Tibial artery (tissue), 4 donors: Measurements from ENCODE around the gene CRHR1.
"Not testable (repeated sequence)": the region's sequence is repeated elsewhere in the genome, so short reads cannot be mapped to it uniquely, and the experiment has no call there.

Experiments used
- DNase-seq, 2 donors: peaks; one replicate each; pipeline ENCODE4 v3.0.0-alpha.2; 2019
- H3K27ac ChIP-seq, 2 donors: fragments of 200-600 bp; sonication (generic) in 1 of 2; 1 replicate in 1 of 2; 2 replicates in 1 of 2; pipeline ENCODE4 v1.5.1; 2018 to 2019; ENCODE audit warnings: mild to moderate bottlenecking in 1 of 2
- H3K27me3 ChIP-seq, 2 donors: fragments of 200-600 bp; sonication (generic) in 1 of 2; one replicate each; pipeline versions ENCODE4 v1.5.1 to v1.6.0; 2016 to 2019
- H3K36me3 ChIP-seq, 3 donors: fragments of 200-600 bp; sonication (generic) in 2 of 3; one replicate each; pipeline ENCODE4 v1.5.1; 2016 to 2019; ENCODE audit warnings: mild to moderate bottlenecking in 2 of 3
- H3K4me1 ChIP-seq, 4 donors: fragments of 200-600 bp; sonication (generic) in 2 of 4; 1 replicate in 3 of 4; 2 replicates in 1 of 4; pipeline ENCODE4 v1.5.1; 2016 to 2019
- H3K4me3 ChIP-seq, 2 donors: fragments of 200-600 bp; sonication (generic) in 1 of 2; 1 replicate in 1 of 2; 2 replicates in 1 of 2; pipeline ENCODE4 v1.5.1; 2018 to 2019; ENCODE audit warnings: mild to moderate bottlenecking in 2 of 2
- H3K9me3 ChIP-seq, 3 donors: fragments of 200-600 bp; sonication (generic) in 1 of 3; one replicate each; pipeline ENCODE4 v1.5.1; 2016 to 2019
- CTCF ChIP-seq, 2 experiments: fragments of 200-600 bp in 1 of 2; fragments of 450-650 bp in 1 of 2; IDR thresholded peaks; one replicate each; pipeline ENCODE4 v1.5.1; 2017 to 2019; ENCODE audit warnings: antibody characterized with exemption in 2 of 2, mild to moderate bottlenecking in 1 of 2, moderate library complexity in 1 of 2
- intact Hi-C: fragments of 100-400 bp; cut with DNase I; formaldehyde crosslinking; loops from one replicate; pipeline ENCODE4 v1.15.0; 2023; ENCODE audit warnings: low total_unique reads

CRHR1 gene

DNA sequence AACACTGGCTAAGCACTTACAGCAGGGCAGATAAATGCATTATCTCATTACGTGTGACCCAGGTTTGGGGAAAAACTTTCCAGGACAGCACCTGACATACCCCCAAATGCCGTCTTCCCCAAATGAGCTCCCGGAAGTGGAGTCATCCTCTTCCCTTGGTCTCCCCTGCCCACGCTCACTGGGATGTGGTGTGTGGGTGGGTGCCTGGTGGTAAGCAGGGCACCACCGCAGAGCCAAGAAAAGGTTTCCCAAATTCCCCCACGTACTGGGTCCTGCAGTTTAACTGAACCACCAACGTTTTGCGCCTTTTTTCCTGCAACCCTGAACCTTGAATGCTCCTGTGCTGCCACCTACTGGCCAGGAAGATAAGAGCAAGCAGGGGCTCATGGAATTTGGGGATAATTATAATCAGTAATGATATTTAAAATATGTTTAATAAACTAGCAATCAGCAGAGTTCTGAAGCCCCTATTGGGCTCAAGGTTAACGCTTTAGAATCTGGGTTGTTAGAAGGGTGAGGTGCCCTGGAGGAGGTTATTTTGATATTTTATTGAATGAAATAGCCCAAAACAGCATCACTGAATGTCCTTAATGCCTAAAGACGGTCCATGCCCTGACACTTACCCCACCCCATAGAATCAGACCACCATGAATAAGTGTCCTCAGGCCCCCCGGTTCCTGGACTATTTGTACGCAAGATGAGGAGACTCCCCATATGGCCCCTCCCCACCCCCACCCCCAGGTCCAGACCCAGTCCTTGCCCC, 68.6 kb downstream of the CRHR1 start:
- peaks cover 0 to 71% of the 10 kb centered on the region in 2 donors for H3K27me3 ChIP-seq

DNA sequence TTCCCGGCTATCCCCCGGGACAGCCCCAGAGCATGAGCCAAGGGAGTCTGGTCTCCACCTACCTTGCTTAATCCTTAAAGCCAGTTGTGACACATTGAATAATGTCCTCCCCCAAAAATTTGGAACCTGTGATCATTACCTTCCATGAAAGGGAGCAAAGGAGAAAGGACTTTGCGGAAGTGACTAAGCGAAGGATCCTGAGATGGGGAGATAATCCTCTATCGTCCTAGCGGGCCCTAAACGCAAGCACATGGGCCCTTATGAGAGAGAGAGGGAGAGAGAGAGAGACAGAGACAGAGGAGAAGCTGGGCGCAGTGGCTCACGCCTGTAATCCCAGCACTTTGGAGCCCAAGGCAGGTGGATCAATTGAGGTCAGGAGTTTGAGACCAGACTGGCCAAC, 70.1 kb downstream of the CRHR1 start:
- Histone ChIP-seq H3K4me3 (no peak overlapping the region), H3K36me3 (no peaks in the 10 kb centered on the region), H3K9me3 (no peaks in the 10 kb centered on the region), H3K27ac (no peak overlapping the region), H3K27me3 (peaks cover 0 to 78% of the 10 kb centered on the region in 2 donors), H3K4me1 (peaks cover 0 to 2% (median 0%) of the 10 kb centered on the region in 4 donors)
- TF ChIP-seq CTCF (IDR thresholded peaks at IDR 0.05), result no peak
- intact Hi-C loops, result no loop called here
- no peak for DNase-seq

More for the DNA sequence above, 68.6 kb downstream of the CRHR1 start:
- intact Hi-C loops, result no loop called here
- TF ChIP-seq CTCF (IDR thresholded peaks at IDR 0.05), result peak; percentile 59 to 84
- Histone ChIP-seq H3K4me3 (no peak overlapping the region), H3K9me3 (no peaks in the 10 kb centered on the region), H3K4me1 (peaks cover 0 to 2% (median 0%) of the 10 kb centered on the region in 4 donors), H3K36me3 (no peaks in the 10 kb centered on the region), H3K27ac (no peak overlapping the region)
- peak in 1 of 2 donors; percentile 66 for DNase-seq

- no peaks in the 10 kb centered on the region for H3K36me3 ChIP-seq
- DNase-seq, result no peak
- TF ChIP-seq CTCF (IDR thresholded peaks at IDR 0.05), result no peak
- H3K4me3 ChIP-seq, result no peak overlapping the region
- H3K27ac ChIP-seq, result no peak overlapping the region
- peaks cover 0 to 2% (median 0%) of the 10 kb centered on the region in 4 donors for H3K4me1 ChIP-seq
- peaks cover 0 to 79% of the 10 kb centered on the region in 2 donors for H3K27me3 ChIP-seq
- H3K9me3 ChIP-seq, result no peaks in the 10 kb centered on the region
- intact Hi-C loops, result no loop called here
Measured at GRCh38 chr17:45855691-45856336, 71.7 kb downstream of the CRHR1 start.

DNA sequence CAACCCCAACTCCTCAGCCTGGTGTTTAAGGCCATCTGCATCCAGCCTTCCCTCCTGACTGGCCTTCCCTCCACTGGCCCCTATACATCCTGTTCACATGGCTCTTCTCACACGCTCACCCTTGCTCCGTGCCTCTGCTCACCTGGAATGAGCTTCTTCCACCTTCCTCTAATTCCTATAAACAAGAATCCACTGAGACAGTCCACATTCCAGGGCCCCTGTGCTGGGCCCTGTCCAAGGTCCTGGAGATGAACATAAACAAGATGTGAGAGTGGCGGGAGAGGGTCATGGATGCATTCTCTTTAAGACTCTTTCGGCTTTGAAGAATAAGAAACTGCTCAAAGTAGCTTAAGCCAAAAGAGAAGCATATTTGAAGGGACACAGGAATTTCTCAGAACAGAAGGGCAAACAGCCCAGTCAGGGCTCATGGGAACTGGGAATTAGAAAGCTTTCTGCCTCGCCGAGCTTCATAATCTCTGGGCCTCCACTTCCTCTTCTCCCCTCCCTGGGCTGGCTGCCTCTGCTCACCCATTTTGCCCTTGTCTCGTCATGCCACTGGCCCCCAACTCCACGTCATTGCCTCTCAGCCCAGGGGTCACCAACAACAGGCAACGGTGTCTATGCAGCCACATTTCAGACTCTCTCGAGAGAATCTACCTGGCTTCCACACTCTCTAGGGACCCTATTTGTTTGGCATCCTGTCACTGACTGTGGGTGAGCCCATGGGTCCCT, 74.0 kb downstream of the CRHR1 start:
- Histone ChIP-seq H3K4me3 (no peak overlapping the region), H3K27me3 (peaks cover 0 to 60% of the 10 kb centered on the region in 2 donors), H3K9me3 (no peaks in the 10 kb centered on the region), H3K27ac (no peak overlapping the region), H3K36me3 (no peaks in the 10 kb centered on the region), H3K4me1 (no peaks in the 10 kb centered on the region)
- no peak for TF ChIP-seq CTCF (IDR thresholded peaks at IDR 0.05)
- intact Hi-C loops, result no loop called here
- DNase-seq, result no peak

DNA sequence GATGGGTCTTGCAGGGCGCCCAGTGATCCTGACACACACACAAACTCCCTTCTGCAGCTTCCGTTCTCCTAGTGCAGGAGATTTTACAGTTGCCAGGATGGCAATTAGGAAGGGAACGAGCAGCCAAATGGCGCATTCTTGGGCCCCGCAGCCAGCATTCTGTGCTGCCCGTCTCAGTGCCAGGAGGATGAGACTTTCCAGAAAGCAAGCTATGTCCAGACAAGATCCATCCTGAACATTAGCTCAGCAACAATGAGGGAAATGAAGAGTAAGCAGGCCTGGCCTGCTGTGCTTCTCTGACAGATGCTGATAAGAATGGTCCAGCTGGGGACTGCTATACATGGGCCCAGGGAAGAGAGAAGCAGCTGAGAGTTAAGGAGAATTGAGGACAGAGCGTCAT, 77.0 kb downstream of the CRHR1 start:
- no peaks in the 10 kb centered on the region for H3K4me1 ChIP-seq
- no peak for DNase-seq
- no peak overlapping the region for H3K4me3 ChIP-seq
- H3K9me3 ChIP-seq, result no peaks in the 10 kb centered on the region
- intact Hi-C loops, result no loop called here
- no peaks in the 10 kb centered on the region for H3K36me3 ChIP-seq
- H3K27ac ChIP-seq, result no peak overlapping the region
- H3K27me3 ChIP-seq, result peaks cover 0 to 61% of the 10 kb centered on the region in 2 donors
- TF ChIP-seq CTCF (IDR thresholded peaks at IDR 0.05), result no peak

DNA sequence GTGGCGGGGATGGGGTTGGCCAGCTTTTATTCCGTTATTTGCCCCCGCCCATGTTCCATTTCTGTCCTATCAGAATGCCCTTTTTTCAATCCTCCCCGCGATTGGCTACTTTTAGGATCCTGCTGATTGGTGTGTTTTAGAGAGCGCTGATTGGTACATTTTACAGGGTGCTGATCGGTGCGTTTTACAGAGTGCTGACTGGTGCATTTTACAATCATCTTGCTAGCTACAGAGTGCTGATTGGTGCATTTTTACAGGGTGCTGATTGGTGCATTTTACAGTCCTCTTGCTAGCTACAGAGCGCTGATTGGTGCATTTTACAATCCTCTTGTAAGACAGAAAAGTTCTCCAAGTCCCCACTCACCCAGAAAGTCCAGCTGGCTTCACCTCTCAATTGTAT, 78.0 kb downstream of the CRHR1 start:
- H3K4me1 ChIP-seq, H3K9me3 ChIP-seq, intact Hi-C loops, H3K27ac ChIP-seq, DNase-seq, H3K4me3 ChIP-seq, H3K36me3 ChIP-seq: not testable (repeated sequence)
- H3K27me3 ChIP-seq, result peaks cover 0 to 68% of the 10 kb centered on the region in 2 donors
